Erythroblast (primary cell): Measurements from ENCODE around the gene ADGRL1.
A peak's percentile ranks its signal among the peaks of the same experiment; 100 is the strongest.
"Not testable (repeated sequence)": the region's sequence is repeated elsewhere in the genome, so short reads cannot be mapped to it uniquely, and the experiment has no call there.

Experiments
- DNase-seq, 2 experiments: peaks; one replicate each; lab custom pipeline; 2025; lab: John Stamatoyannopoulos, UW
- GATA1 ChIP-seq: IDR thresholded peaks from 2 replicates; pipeline ENCODE4 v1.6.1; 2011; ENCODE audit warnings: low read depth, mild to moderate bottlenecking, control low read depth, low read length, moderate library complexity
- POLR2A ChIP-seq: IDR thresholded peaks from 2 replicates; pipeline ENCODE4 v1.6.1; 2011; ENCODE audit warnings: mild to moderate bottlenecking, low read length

Gene ADGRL1

GRCh38 chr19:14147797-14148605 is 58.0 kb downstream of the ADGRL1 start:
- peak; percentile 39 to 58 for DNase-seq
- no peak for TF ChIP-seq GATA1
- TF ChIP-seq POLR2A = no peak

GRCh38 chr19:14146789-14147216 is 59.2 kb downstream of the ADGRL1 start:
- no peak for DNase-seq
- no peak for TF ChIP-seq POLR2A
- no peak for TF ChIP-seq GATA1

- DNase-seq = not testable (repeated sequence)
Measured at GRCh38 chr19:14146169-14146568, 59.8 kb downstream of the ADGRL1 start.

GRCh38 chr19:14145381-14145780 is 60.6 kb downstream of the ADGRL1 start:
- DNase-seq = no peak
- no peak for TF ChIP-seq GATA1
- no peak for TF ChIP-seq POLR2A

GRCh38 chr19:14142262-14143190 is 63.4 kb downstream of the ADGRL1 start:
- peak; percentile 59 to 87 for DNase-seq
- TF ChIP-seq GATA1 (peak; percentile 40), POLR2A (no peak)

- DNase-seq = no peak
- TF ChIP-seq POLR2A (no peak), GATA1 (no peak)
Measured at GRCh38 chr19:14141041-14141440, 64.9 kb downstream of the ADGRL1 start.

GRCh38 chr19:14139944-14140343 is 66.0 kb downstream of the ADGRL1 start:
- DNase-seq = no peak
- TF ChIP-seq GATA1 (no peak), POLR2A (no peak)

GRCh38 chr19:14138576-14139265 is 67.2 kb downstream of the ADGRL1 start:
- no peak for DNase-seq
- TF ChIP-seq POLR2A = no peak
- no peak for TF ChIP-seq GATA1

- no peak for TF ChIP-seq GATA1
- TF ChIP-seq POLR2A = peak; percentile 91
- peak; percentile 100 for DNase-seq
Measured at GRCh38 chr19:14136509-14137281, 69.3 kb downstream of the ADGRL1 start, which contains the start of gene ASF1B. Gene ASF1B, minus strand, starts transcription at chr19:14136589. Its CDS starts 133 bp downstream, at chr19:14136456.

GRCh38 chr19:14135985-14136508 is 69.9 kb downstream of the ADGRL1 start:
- no peak for TF ChIP-seq POLR2A
- no peak for TF ChIP-seq GATA1
- DNase-seq = no peak

- no peak for TF ChIP-seq POLR2A
- TF ChIP-seq GATA1 = no peak
- no peak for DNase-seq
Measured at GRCh38 chr19:14135355-14135754, 70.6 kb downstream of the ADGRL1 start.

GRCh38 chr19:14127929-14128509 is 78.0 kb downstream of the ADGRL1 start:
- TF ChIP-seq GATA1 (no peak), POLR2A (no peak)
- DNase-seq = no peak
